ENCODE results near the gene CCDC192. TPM values are rescaled to one million over a fixed set of nuclear protein-coding genes. Genes with fewer than 3 reads are reported as not detected.

The CCDC192 gene
- total RNA-seq, 2 donors from 2014 or later: not detected

DNA sequence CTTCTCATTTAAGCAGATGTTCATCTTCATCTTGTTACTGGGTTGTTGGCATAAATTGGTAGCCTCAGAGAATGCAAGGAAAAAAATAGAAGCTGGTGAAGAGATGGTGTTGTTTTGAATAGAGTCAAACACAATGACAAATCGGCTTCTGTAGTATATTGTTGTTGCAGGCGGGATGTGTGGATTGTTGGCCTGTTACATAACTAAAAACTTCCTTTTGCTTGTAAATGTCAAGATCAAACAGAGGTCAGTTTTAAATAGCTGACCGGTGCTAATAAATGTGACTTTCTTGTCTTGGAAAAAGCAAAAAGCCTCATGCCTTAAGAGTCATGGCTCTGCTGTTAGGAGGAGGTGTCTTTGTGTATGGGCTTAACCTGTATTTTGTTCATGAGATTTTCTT lies 59.2 kb downstream of the CCDC192 start:
- no peak overlapping the region for H3K27ac ChIP-seq
- no peak overlapping the region for H3K4me3 ChIP-seq
- 54 to 63% methylated on average over 3 of the region's 3 CpGs for WGBS, 2 donors
- TF ChIP-seq, protein P1, sequence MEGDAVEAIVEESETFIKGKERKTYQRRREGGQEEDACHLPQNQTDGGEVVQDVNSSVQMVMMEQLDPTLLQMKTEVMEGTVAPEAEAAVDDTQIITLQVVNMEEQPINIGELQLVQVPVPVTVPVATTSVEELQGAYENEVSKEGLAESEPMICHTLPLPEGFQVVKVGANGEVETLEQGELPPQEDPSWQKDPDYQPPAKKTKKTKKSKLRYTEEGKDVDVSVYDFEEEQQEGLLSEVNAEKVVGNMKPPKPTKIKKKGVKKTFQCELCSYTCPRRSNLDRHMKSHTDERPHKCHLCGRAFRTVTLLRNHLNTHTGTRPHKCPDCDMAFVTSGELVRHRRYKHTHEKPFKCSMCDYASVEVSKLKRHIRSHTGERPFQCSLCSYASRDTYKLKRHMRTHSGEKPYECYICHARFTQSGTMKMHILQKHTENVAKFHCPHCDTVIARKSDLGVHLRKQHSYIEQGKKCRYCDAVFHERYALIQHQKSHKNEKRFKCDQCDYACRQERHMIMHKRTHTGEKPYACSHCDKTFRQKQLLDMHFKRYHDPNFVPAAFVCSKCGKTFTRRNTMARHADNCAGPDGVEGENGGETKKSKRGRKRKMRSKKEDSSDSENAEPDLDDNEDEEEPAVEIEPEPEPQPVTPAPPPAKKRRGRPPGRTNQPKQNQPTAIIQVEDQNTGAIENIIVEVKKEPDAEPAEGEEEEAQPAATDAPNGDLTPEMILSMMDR (IDR thresholded peaks at IDR 0.05): no peak
- TF ChIP-seq POLR2A (IDR thresholded peaks at IDR 0.05): no peak
- no peak for DNase-seq
- H3K4me1 ChIP-seq: peaks cover 19% of the 10 kb centered on the region
- no peak for ATAC-seq
- intact Hi-C loops (cut with DNase I): no loop called here
- no peaks in the 10 kb centered on the region for H3K27me3 ChIP-seq
- no peaks in the 10 kb centered on the region for H3K9me3 ChIP-seq
- H3K36me3 ChIP-seq (replicated peaks in 1 of 2; ENCODE audit: insufficient read depth in 1 of 2, low read depth in 2 of 2): no peaks in the 10 kb centered on the region

DNA sequence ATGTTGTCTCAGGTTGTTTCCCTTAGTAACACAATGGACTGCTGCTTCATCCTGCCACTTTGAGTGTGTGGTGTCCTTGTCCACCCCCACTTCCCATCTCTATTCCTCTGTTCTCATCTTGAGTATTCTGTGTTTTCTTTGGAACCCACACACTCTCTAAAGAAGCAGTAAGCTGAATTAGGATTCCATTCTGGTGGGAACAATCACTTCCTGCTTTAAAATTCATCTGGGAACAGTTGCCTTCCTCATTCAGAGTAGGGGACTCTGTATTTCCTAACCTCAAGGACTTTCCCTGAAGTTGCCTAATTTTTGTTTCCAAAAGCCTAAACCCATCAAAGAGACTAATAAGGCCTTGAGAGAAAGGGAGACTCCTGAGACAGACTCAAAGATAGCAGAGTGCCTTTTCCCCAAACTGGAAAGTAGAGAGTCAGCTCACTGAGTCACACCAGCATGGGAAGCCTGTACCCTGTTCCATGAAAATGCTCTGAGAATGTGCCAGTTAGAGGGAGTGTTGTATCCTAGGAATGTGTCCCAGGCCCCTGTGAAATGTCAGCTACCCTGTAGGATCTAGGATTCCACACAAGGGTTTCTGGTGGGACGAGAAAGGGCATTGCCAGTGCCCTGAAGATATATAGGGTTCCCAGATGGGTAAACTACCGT lies 63.6 kb downstream of the CCDC192 start:
- H3K27me3 ChIP-seq: no peaks in the 10 kb centered on the region
- DNase-seq: no peak
- no peak for ATAC-seq
- H3K36me3 ChIP-seq (replicated peaks in 1 of 2; ENCODE audit: insufficient read depth in 1 of 2, low read depth in 2 of 2): no peaks in the 10 kb centered on the region
- H3K4me3 ChIP-seq: no peak overlapping the region
- no peaks in the 10 kb centered on the region for H3K9me3 ChIP-seq
- 80 to 84% methylated on average over 2 of the region's 2 CpGs for WGBS, 2 donors
- H3K27ac ChIP-seq: no peak overlapping the region
- intact Hi-C loops (cut with DNase I): no loop called here
- TF ChIP-seq, protein P1 (IDR thresholded peaks at IDR 0.05): no peak
- TF ChIP-seq POLR2A (IDR thresholded peaks at IDR 0.05): no peak
- no peaks in the 10 kb centered on the region for H3K4me1 ChIP-seq

DNA sequence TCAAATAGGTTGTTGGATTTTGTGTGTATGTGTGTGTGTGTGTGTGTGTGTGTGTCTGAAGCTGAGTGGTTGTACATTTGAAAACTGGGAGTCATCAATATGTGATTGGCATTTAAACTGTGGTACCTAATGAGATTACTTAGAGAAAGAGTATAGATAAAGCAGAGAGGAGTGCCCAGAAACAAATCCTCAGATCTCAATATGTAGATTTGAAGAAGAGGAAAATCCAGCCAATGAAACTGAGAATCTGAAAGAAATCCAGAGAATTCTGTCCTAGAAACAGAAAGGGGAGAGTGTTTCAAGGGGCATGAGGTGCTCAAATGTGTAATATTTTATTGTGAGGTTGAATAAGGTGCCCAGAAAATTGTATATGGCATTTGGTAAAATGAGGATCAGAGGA lies 66.2 kb downstream of the CCDC192 start:
- Histone ChIP-seq H3K27ac (no peak overlapping the region), H3K27me3 (no peaks in the 10 kb centered on the region), H3K9me3 (no peaks in the 10 kb centered on the region), H3K36me3 (replicated peaks in 1 of 2; ENCODE audit: insufficient read depth in 1 of 2, low read depth in 2 of 2) (no peaks in the 10 kb centered on the region), H3K4me3 (no peak overlapping the region), H3K4me1 (no peaks in the 10 kb centered on the region)
- TF ChIP-seq, protein P1 (IDR thresholded peaks at IDR 0.05): no peak
- TF ChIP-seq POLR2A (IDR thresholded peaks at IDR 0.05): no peak
- intact Hi-C loops (cut with DNase I): no loop called here
- ATAC-seq: no peak
- DNase-seq: no peak

DNA sequence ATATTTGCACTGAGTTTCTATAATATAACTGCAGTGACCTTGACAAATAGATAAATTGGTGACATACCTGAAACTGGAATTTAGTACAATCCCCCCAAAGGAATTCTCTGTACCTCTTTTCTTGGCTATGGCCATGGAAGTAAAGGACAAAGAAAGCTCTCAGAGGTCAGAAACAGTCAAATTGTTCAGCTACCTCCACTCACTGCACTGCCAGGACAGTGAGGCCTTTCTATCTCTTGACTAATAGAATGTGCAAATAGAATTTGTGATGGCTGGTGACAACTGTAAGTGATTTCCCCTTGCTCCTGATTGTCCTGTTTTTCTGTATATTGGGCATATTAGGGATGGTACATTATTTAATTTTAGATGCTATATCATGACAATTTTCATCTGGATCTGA lies 67.1 kb downstream of the CCDC192 start:
- intact Hi-C loops (cut with DNase I): no loop called here
- H3K4me3 ChIP-seq: no peak overlapping the region
- no peaks in the 10 kb centered on the region for H3K27me3 ChIP-seq
- no peaks in the 10 kb centered on the region for H3K9me3 ChIP-seq
- H3K27ac ChIP-seq: no peak overlapping the region
- TF ChIP-seq POLR2A (IDR thresholded peaks at IDR 0.05): no peak
- TF ChIP-seq, protein P1 (IDR thresholded peaks at IDR 0.05): no peak
- DNase-seq: no peak
- H3K36me3 ChIP-seq (replicated peaks in 1 of 2; ENCODE audit: insufficient read depth in 1 of 2, low read depth in 2 of 2): no peaks in the 10 kb centered on the region
- no peaks in the 10 kb centered on the region for H3K4me1 ChIP-seq
- no peak for ATAC-seq

DNA sequence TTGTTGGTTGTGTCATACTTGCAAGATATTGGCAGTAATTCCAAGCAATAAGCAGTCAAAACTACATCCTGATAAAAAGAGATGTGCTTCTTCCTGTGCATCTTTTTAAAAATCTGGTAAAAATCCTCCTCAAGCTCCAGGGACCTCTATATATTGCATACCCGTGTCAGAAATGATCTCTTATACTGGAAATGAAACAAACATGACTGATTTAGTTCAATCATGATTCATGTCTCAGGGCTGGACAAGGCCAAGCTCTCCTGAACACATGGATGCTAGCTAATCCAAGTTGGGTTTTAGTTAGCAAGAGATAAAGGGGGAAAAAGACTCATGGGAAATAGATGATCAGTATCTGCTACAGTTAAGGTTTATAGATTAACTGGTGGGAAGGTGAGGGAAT lies 69.3 kb downstream of the CCDC192 start:
- Histone ChIP-seq H3K36me3 (replicated peaks in 1 of 2; ENCODE audit: insufficient read depth in 1 of 2, low read depth in 2 of 2) (no peaks in the 10 kb centered on the region), H3K27me3 (no peaks in the 10 kb centered on the region), H3K4me3 (no peak overlapping the region), H3K4me1 (no peaks in the 10 kb centered on the region), H3K9me3 (no peaks in the 10 kb centered on the region), H3K27ac (no peak overlapping the region)
- TF ChIP-seq, protein P1 (IDR thresholded peaks at IDR 0.05): no peak
- no peak for TF ChIP-seq POLR2A (IDR thresholded peaks at IDR 0.05)
- intact Hi-C loops (cut with DNase I): no loop called here
- 48 to 75% methylated on average over 1 of the region's 1 CpG for WGBS, 2 donors
- DNase-seq (no peak), ATAC-seq (no peak)
